GM12872 (cell line): ENCODE results near the gene RHCE.

Experiments used
- CTCF ChIP-seq: IDR thresholded peaks from 3 replicates; pipeline ENCODE4 v1.5.1; 2011; ENCODE audit warnings: low read depth, mild to moderate bottlenecking, low read length, moderate library complexity; ENCODE audit not compliant: insufficient read depth

The RHCE gene

DNA sequence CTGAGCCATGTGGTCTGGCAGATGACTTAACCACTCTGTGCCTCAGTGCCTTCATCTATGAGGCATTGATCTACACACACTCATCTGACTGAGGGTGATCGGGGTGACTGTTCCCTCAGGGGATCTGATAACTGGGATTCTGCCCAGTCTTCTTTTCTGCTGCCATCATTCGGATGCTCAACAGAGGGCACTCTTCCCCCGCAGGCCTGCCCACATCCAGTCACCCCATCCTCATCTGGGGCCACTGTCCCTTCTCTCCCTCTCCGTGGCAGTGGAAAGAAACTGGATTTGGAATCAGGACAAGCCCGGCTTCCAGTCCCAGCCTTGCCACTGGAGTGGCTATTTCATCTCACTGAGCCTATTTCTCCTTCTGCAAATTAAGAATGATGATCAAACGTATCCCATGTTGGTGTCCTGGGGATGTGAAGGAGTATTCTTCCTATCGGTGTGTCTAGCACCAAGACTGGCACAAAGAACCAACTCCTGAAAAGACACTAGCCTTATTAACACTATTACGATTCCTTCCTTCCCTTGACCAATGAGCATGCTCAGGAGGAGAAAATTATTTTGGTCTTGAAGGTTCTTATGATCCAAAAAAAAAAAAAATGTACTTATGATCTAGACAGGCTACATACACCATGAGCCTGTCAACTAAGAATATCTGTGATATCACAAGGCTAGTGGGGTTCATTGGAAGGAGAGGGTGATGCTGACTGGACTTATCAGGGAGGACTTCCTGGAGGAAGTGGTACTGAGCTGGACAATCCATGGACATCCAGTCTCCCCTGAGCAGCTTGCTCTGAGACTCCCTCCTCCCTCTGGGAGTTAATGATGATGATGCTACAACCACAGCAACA lies 17.4 kb downstream of the RHCE start:
- TF ChIP-seq CTCF = peak; percentile 39; the same call in 2 of the 3 replicates

DNA sequence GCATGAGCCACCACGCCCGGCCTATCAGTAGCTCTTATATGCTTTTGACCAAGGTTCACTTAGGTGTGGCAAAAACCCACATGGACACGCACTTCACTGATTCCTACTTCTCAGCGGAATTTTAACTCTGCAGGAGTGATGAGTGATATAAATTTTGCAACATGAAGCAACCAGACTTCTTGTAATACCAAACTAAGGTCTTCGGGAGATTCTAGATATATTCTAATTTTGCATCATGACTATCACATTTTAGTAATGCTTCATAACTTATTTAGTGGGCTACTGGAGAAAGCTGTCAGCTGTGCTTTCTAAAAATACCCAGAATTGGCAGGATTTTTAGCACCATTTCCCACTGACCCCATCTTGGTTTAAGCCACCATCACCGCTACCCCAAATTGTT lies 27.8 kb downstream of the RHCE start:
- no peak for TF ChIP-seq CTCF

- TF ChIP-seq CTCF = no peak
These were observed 51.4 kb downstream of the RHCE start for GRCh38 chr1:25369241-25369640.

DNA sequence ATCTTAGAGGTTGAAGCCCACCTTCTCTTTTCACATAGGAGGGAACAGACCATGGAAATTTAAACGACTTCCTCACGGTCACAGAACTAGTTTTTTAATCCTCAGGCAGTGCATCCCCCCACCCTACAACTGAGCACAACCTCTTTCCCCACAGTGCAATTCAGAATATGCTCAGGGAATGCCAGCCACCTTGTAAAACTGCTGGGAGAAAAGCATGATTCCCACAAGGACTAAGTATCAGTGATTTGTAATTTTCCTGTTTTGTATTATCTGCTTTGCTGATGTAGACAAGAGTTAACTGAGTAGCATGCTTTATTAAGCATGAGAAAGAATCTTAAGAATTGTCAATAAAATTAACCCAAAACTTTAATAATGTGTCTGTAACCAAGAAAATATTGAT lies 58.7 kb downstream of the RHCE start:
- no peak for TF ChIP-seq CTCF

GRCh38 chr1:25360596-25361581 lies 59.7 kb downstream of the RHCE start:
- TF ChIP-seq CTCF = no peak

GRCh38 chr1:25356848-25357247 lies 63.8 kb downstream of the RHCE start:
- no peak for TF ChIP-seq CTCF

DNA sequence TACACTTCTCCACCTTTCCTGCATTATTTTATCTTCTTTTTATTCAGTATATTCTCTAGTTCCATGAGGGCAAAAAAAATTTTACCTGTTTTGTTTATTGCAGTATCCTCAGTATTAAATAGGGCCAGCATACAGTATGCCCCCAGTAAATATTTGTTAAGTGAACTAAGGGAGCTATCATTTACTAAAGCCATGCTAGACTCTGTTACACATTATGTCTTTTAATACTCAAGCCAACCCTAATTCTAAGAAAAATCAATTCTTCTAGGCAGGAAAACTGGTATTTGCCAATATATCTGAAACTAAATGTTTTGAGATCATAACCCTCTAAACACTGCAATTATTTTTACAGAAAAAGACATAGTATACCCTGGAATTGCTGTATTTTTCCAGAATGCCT lies 64.2 kb downstream of the RHCE start:
- no peak for TF ChIP-seq CTCF
